ENCODE data around the gene SIT1.
A peak's percentile ranks its signal among the peaks of the same experiment; 100 is the strongest.

The SIT1 gene

GRCh38 chr9:35665471-35665818 is 14.7 kb upstream of the SIT1 start:
- Histone ChIP-seq H3K27me3 (ENCODE audit: insufficient read depth, low read depth) (no peaks in the 10 kb centered on the region), H2AFZ (ENCODE audit: low read depth) (peak overlapping the region; percentile 39; the same call in 1 of the 2 replicates), H3K9ac (peak overlapping the region; percentile 51; the same call in 1 of the 2 replicates), H4K20me1 (ENCODE audit: insufficient read depth) (no peaks in the 10 kb centered on the region), H3K4me1 (ENCODE audit: low read depth, poor library complexity, severe bottlenecking) (peaks cover 14% of the 10 kb centered on the region), H3K79me2 (ENCODE audit: insufficient read depth, low read depth) (no peaks in the 10 kb centered on the region), H3K4me2 (peak overlapping the region; percentile 60; the same call in 1 of the 2 replicates), H3K4me3 (IDR thresholded peaks at IDR 0.05; ENCODE audit: insufficient read depth, low read depth, low read length) (no peak overlapping the region), H3K27ac (no peak overlapping the region), H3K36me3 (ENCODE audit: insufficient read depth) (no peaks in the 10 kb centered on the region)
- TF ChIP-seq CTCF (conservative IDR thresholded peaks at IDR 0.05; ENCODE audit: low read depth, low read length), result no peak

DNA sequence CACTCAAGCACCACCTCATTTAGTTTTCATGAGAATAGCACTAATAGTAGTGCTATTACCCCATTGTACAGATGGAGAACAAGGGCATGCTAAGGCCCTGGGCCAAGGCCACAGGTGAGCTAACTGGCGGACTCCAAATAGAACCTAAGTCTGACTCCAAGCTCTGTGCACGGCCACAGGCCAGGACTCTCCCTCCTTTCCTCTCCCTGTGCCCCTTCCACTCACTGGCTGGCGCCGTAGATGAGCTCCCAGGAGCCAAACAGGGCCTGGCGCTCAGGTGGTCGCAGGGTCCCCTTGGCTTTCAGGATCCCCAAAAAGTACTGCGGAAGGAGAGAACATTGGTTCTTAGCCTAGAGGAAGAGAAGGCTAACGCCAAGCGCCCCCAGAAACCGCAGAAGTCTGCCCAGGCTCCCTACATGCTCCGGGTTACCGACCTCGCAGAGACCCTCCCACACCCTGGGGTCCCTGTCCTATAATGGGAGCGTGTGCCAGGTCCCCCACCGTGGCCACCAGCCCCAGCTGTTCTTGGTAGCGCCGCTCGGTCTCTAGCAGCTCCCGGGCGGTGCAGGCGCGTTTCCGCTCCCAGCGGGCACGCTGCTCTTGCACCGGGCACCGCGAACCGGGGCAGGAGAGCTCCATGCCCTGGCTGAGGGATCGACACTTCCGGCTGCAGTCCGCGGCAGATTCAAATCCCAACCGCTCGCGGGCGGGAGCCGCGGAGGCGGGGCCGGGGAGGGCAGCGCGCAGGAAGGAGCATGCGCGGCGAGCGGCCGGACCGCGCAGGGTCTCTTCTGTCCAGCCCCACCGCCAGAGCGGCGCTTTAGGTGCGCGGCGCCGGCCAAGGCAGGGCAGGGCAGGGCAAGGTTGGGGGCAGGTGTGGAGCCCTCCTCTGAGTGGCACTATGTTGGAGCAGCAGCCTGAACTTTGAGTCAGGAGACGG is 14.1 kb upstream of the SIT1 start, which contains the start of gene ARHGEF39:
Gene ARHGEF39, minus strand, starts transcription at position 665 of the 940 bp plus-strand sequence. Its CDS starts 26 bp downstream, at position 639.
- peak within 1 kb of the TSS; percentile 60 for H3K4me2 ChIP-seq
- H2AFZ ChIP-seq (ENCODE audit: low read depth), result peak within 1 kb of the TSS; percentile 39; the same call in 1 of the 2 replicates
- no peaks in the 10 kb centered on the region for H3K36me3 ChIP-seq (ENCODE audit: insufficient read depth)
- H3K27ac ChIP-seq, result no peak within 1 kb of the TSS
- no peaks in the 10 kb centered on the region for H3K27me3 ChIP-seq (ENCODE audit: insufficient read depth, low read depth)
- no peak for TF ChIP-seq CTCF (conservative IDR thresholded peaks at IDR 0.05; ENCODE audit: low read depth, low read length)
- H3K4me1 ChIP-seq (ENCODE audit: low read depth, poor library complexity, severe bottlenecking), result peaks cover 16% of the 10 kb centered on the region
- H3K9ac ChIP-seq, result peak within 1 kb of the TSS; percentile 51; the same call in 1 of the 2 replicates
- H3K4me3 ChIP-seq (IDR thresholded peaks at IDR 0.05; ENCODE audit: insufficient read depth, low read depth, low read length), result no peak within 1 kb of the TSS
- H3K79me2 ChIP-seq (ENCODE audit: insufficient read depth, low read depth), result no peaks in the 10 kb centered on the region
- H4K20me1 ChIP-seq (ENCODE audit: insufficient read depth), result no peaks in the 10 kb centered on the region

DNA sequence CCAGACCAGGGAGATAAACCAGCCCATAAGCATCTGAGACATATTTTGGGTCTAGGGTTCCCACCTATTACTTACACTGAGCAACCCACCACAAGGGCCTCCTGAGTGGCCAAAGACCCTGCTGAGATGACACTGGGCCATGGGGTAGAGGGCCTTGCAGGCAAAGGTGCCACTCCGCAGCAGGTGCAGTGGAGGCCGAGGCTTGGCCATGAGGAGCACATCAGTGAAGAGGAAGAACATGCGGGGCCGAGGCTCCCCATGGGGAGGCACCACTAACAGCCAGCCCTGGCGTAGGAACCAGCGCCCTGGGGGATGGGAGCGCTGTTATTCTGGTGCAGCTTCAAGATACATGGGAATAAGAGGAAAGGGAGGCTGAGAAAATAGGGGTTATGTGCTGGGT is 11.7 kb upstream of the SIT1 start:
- Histone ChIP-seq H3K79me2 (ENCODE audit: insufficient read depth, low read depth) (no peaks in the 10 kb centered on the region; the same call in 1 of the 2 replicates), H4K20me1 (ENCODE audit: insufficient read depth) (no peaks in the 10 kb centered on the region), H3K4me1 (ENCODE audit: low read depth, poor library complexity, severe bottlenecking) (peaks cover 27% of the 10 kb centered on the region), H3K9ac (no peak overlapping the region), H3K27me3 (ENCODE audit: insufficient read depth, low read depth) (no peaks in the 10 kb centered on the region), H3K4me3 (IDR thresholded peaks at IDR 0.05; ENCODE audit: insufficient read depth, low read depth, low read length) (no peak overlapping the region), H3K36me3 (ENCODE audit: insufficient read depth) (no peaks in the 10 kb centered on the region), H3K27ac (no peak overlapping the region), H3K4me2 (no peak overlapping the region), H2AFZ (ENCODE audit: low read depth) (no peak overlapping the region)
- TF ChIP-seq CTCF (conservative IDR thresholded peaks at IDR 0.05; ENCODE audit: low read depth, low read length), result no peak

DNA sequence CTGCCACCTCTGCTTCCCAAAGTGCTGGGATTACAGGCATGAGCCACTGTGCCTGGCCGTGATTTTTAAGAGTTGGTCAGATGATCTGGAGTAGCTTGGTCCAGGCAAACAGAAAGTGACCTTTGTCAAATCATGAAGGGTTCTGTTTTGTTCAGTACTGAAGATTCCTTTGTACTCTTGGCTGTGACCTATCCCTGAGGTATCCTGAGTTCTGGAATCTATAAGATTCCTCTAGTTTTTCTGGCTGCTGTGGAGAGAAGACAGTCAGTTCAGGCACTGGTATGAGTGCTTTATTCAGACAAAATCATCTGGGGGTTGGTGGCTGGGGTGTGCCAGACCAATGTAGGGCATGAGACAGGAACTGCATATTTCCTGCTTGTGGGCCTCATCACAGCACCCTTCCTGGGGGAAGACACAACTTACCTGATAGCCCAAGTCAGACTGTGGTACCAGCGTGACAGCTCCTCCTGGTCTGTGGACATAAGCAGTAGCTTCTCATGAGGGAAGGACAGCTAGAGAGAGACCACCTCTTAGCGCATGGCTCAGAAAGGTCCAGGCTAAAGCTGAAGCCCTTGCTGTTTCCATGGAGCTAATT is 11.1 kb upstream of the SIT1 start:
- TF ChIP-seq CTCF (conservative IDR thresholded peaks at IDR 0.05; ENCODE audit: low read depth, low read length), result no peak
- Histone ChIP-seq H3K9ac (no peak overlapping the region), H3K4me3 (IDR thresholded peaks at IDR 0.05; ENCODE audit: insufficient read depth, low read depth, low read length) (no peak overlapping the region), H4K20me1 (ENCODE audit: insufficient read depth) (no peaks in the 10 kb centered on the region), H3K36me3 (ENCODE audit: insufficient read depth) (no peaks in the 10 kb centered on the region), H3K4me1 (ENCODE audit: low read depth, poor library complexity, severe bottlenecking) (peaks cover 31% of the 10 kb centered on the region), H2AFZ (ENCODE audit: low read depth) (no peak overlapping the region), H3K27me3 (ENCODE audit: insufficient read depth, low read depth) (no peaks in the 10 kb centered on the region), H3K4me2 (no peak overlapping the region), H3K27ac (no peak overlapping the region), H3K79me2 (ENCODE audit: insufficient read depth, low read depth) (no peaks in the 10 kb centered on the region; the same call in 1 of the 2 replicates)

All from KMS-11 (cell line).